Transverse colon (tissue), 4 donors: ENCODE measurements around the gene GABRB3.

ENCODE experiments used
- EP300 ChIP-seq: sonication (generic); formaldehyde crosslinking; IDR thresholded peaks from one replicate; pipeline ENCODE4 v1.6.1; 2017; ENCODE audit warnings: antibody characterized with exemption, low read depth
- POLR2A ChIP-seq: fragments of 450-650 bp; IDR thresholded peaks from one replicate; pipeline ENCODE4 v1.6.1; 2016; ENCODE audit warnings: antibody characterized with exemption, mild to moderate bottlenecking, moderate library complexity
- POLR2AphosphoS5 ChIP-seq, 3 donors: sonication (generic); formaldehyde crosslinking; IDR thresholded peaks; one replicate each; pipeline ENCODE4 v1.6.1; 2016; ENCODE audit warnings: antibody characterized with exemption in 3 of 3
- TF ChIP-seq, protein P1 (sequence below), 5 experiments: fragments of 200-600 bp in 3 of 5; fragments of 450-650 bp in 2 of 5; sonication (generic) in 3 of 5; IDR thresholded peaks; 1 replicate in 2 of 5; 2 replicates in 3 of 5; pipeline ENCODE4 v1.5.1; 2016 to 2017; ENCODE audit warnings: antibody characterized with exemption in 5 of 5, inconsistent platforms in 3 of 5, mild to moderate bottlenecking in 2 of 5, moderate library complexity in 1 of 5

DNA sequence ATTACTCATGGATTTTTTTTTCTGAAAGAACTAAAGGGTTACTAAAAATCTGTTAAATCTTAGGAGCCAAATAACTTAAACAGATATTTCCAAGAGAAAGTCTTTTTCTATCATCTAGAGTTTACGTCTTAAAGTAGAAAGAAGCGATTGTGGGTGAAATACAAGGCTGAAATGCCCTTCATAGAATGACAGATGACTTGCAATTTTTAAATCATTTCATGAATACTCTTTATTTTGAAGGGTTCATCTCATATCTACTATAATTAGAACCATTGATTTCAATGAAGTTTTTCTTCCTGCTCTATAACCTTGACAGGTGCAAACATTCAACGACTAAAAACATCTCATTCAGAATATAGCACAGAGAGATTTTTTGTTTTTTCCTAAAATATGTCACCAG lies 217.0 kb downstream of the GABRB3 start:
- TF ChIP-seq POLR2A: no peak
- TF ChIP-seq, protein P1, sequence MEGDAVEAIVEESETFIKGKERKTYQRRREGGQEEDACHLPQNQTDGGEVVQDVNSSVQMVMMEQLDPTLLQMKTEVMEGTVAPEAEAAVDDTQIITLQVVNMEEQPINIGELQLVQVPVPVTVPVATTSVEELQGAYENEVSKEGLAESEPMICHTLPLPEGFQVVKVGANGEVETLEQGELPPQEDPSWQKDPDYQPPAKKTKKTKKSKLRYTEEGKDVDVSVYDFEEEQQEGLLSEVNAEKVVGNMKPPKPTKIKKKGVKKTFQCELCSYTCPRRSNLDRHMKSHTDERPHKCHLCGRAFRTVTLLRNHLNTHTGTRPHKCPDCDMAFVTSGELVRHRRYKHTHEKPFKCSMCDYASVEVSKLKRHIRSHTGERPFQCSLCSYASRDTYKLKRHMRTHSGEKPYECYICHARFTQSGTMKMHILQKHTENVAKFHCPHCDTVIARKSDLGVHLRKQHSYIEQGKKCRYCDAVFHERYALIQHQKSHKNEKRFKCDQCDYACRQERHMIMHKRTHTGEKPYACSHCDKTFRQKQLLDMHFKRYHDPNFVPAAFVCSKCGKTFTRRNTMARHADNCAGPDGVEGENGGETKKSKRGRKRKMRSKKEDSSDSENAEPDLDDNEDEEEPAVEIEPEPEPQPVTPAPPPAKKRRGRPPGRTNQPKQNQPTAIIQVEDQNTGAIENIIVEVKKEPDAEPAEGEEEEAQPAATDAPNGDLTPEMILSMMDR (IDR thresholded peaks at IDR 0.05): no peak
- no peak for TF ChIP-seq EP300
- no peak for TF ChIP-seq POLR2AphosphoS5 (IDR thresholded peaks at IDR 0.05)
